H9 (cell line): ENCODE data around the gene GNL3L. TPM values are rescaled to one million over a fixed set of nuclear protein-coding genes. Genes with fewer than 3 reads are reported as not detected.
A peak's percentile ranks its signal among the peaks of the same experiment; 100 is the strongest.

Experiments
- DNase-seq: peaks from one replicate; pipeline ENCODE4 v3.0.0-alpha.2; 2017
- H2AFZ ChIP-seq: one replicate; pipeline ENCODE4 v1.6.1; 2013; ENCODE audit warnings: mild to moderate bottlenecking, low read length, control low read depth, moderate library complexity
- H2AK5ac ChIP-seq: 2 replicates; pipeline ENCODE4 v1.6.1; 2013; ENCODE audit warnings: low read length, control low read depth, mixed read lengths; ENCODE audit not compliant: insufficient read length
- H2BK120ac ChIP-seq: one replicate; pipeline ENCODE4 v1.6.1; 2013; ENCODE audit warnings: low read depth, mild to moderate bottlenecking, low read length, control low read depth, inconsistent platforms; ENCODE audit not compliant: poor library complexity, severe bottlenecking
- H2BK12ac ChIP-seq: 2 replicates; pipeline ENCODE4 v1.6.1; 2013; ENCODE audit warnings: low read length, control low read depth, mixed read lengths, low read depth; ENCODE audit not compliant: insufficient read length
- H2BK15ac ChIP-seq: 2 replicates; pipeline ENCODE4 v1.6.1; 2013; ENCODE audit warnings: low read depth, low read length, control low read depth
- H2BK20ac ChIP-seq: one replicate; pipeline ENCODE4 v1.6.1; 2013; ENCODE audit warnings: low read depth, mild to moderate bottlenecking, low read length, control low read depth, inconsistent platforms; ENCODE audit not compliant: poor library complexity, severe bottlenecking
- H2BK5ac ChIP-seq: 2 replicates; pipeline ENCODE4 v1.6.1; 2013; ENCODE audit warnings: low read length, control low read depth, mixed read lengths; ENCODE audit not compliant: insufficient read length
- H3K14ac ChIP-seq: 2 replicates; pipeline ENCODE4 v1.6.1; 2013; ENCODE audit warnings: low read length, control low read depth; ENCODE audit not compliant: insufficient read depth
- H3K18ac ChIP-seq: 2 replicates; pipeline ENCODE4 v1.6.1; 2013; ENCODE audit warnings: low read depth, mild to moderate bottlenecking, mixed read lengths, low read length, control low read depth; ENCODE audit not compliant: insufficient read length
- H3K23ac ChIP-seq: 2 replicates; pipeline ENCODE4 v1.6.1; 2013; ENCODE audit warnings: low read length, control low read depth, mixed read lengths, low read depth; ENCODE audit not compliant: insufficient read length
- H3K23me2 ChIP-seq: 2 replicates; pipeline ENCODE4 v1.6.1; 2013; ENCODE audit warnings: low read depth, mild to moderate bottlenecking, mixed read lengths, low read length, control low read depth; ENCODE audit not compliant: insufficient read length, poor library complexity, severe bottlenecking
- H3K27ac ChIP-seq: 2 replicates; pipeline ENCODE4 v1.5.1; 2013; ENCODE audit warnings: low read length, control low read depth, mixed read lengths, low read depth; ENCODE audit not compliant: insufficient read length
- H3K27me3 ChIP-seq: 2 replicates; pipeline ENCODE4 v1.6.1; 2013; ENCODE audit warnings: low read length, control low read depth, inconsistent platforms; ENCODE audit not compliant: insufficient read depth
- H3K4ac ChIP-seq: 2 replicates; pipeline ENCODE4 v1.6.1; 2013; ENCODE audit warnings: low read depth, mild to moderate bottlenecking, control low read depth, inconsistent platforms, low read length, moderate library complexity
- H3K4me1 ChIP-seq: 2 replicates; pipeline ENCODE4 v1.6.1; 2013; ENCODE audit warnings: low read length, control low read depth, inconsistent platforms; ENCODE audit not compliant: insufficient read depth
- H3K4me2 ChIP-seq: 2 replicates; pipeline ENCODE4 v1.6.1; 2013; ENCODE audit warnings: low read length, control low read depth, mixed read lengths; ENCODE audit not compliant: insufficient read length, insufficient read depth
- H3K56ac ChIP-seq: 2 replicates; pipeline ENCODE4 v1.6.1; 2013; ENCODE audit warnings: low read depth, mild to moderate bottlenecking, mixed read lengths, low read length, control low read depth; ENCODE audit not compliant: insufficient read length
- H3K79me1 ChIP-seq: 2 replicates; pipeline ENCODE4 v1.6.1; 2013; ENCODE audit warnings: low read depth, mild to moderate bottlenecking, moderate library complexity, low read length, control low read depth, inconsistent platforms; ENCODE audit not compliant: insufficient read depth, poor library complexity, severe bottlenecking
- H3K79me2 ChIP-seq: 2 replicates; pipeline ENCODE4 v1.6.1; 2013; ENCODE audit warnings: low read length, control low read depth, inconsistent platforms; ENCODE audit not compliant: insufficient read depth
- H3K9ac ChIP-seq: 2 replicates; pipeline ENCODE4 v1.6.1; 2013; ENCODE audit warnings: low read length, control low read depth, mixed read lengths; ENCODE audit not compliant: insufficient read length; ENCODE audit errors: extremely low read depth
- H3K9me3 ChIP-seq: one replicate; pipeline ENCODE4 v1.6.1; 2013; ENCODE audit warnings: low read depth, low read length, inconsistent platforms; ENCODE audit not compliant: control insufficient read depth
- H3T11ph ChIP-seq: one replicate; pipeline ENCODE4 v1.6.1; 2013; ENCODE audit warnings: mild to moderate bottlenecking, low read length, control low read depth, inconsistent platforms
- H4K20me1 ChIP-seq: one replicate; pipeline ENCODE4 v1.6.1; 2013; ENCODE audit not compliant: control insufficient read depth, insufficient read length, insufficient read depth
- H4K5ac ChIP-seq: 2 replicates; pipeline ENCODE4 v1.6.1; 2013; ENCODE audit warnings: low read depth, mild to moderate bottlenecking, mixed read lengths, low read length, control low read depth; ENCODE audit not compliant: insufficient read length
- H4K8ac ChIP-seq: replicated peaks from 2 replicates; pipeline ENCODE4 v1.6.1; 2013; ENCODE audit warnings: low read length, control low read depth, mixed read lengths, low read depth; ENCODE audit not compliant: insufficient read length
- H4K91ac ChIP-seq: 2 replicates; pipeline ENCODE4 v1.6.1; 2013; ENCODE audit warnings: low read depth, mild to moderate bottlenecking, moderate library complexity, mixed read lengths, low read length, control low read depth; ENCODE audit not compliant: insufficient read length
- H3K27ac Mint-ChIP-seq, 3 experiments: 2 replicates in 2 of 3; 3 replicates in 1 of 3; pipeline ENCODE4 v1.8.0; 2020 to 2021; ENCODE audit warnings: mixed read lengths in 3 of 3, mild to moderate bottlenecking in 1 of 3, moderate library complexity in 1 of 3
- H3K27me3 Mint-ChIP-seq: 2 replicates; pipeline ENCODE4 v1.8.0; 2021; ENCODE audit warnings: low read depth, mild to moderate bottlenecking, moderate library complexity, mixed read lengths
- H3K36me3 Mint-ChIP-seq, 3 experiments: 2 replicates in 2 of 3; 3 replicates in 1 of 3; pipeline ENCODE4 v1.8.0; 2020 to 2021; ENCODE audit warnings: low read depth in 3 of 3, mixed read lengths in 3 of 3; ENCODE audit not compliant: insufficient read depth in 1 of 3
- H3K4me1 Mint-ChIP-seq, 2 experiments: 2 replicates each; pipeline ENCODE4 v1.8.0; 2020; ENCODE audit warnings: mixed read lengths in 2 of 2
- H3K4me3 Mint-ChIP-seq, 2 experiments: 2 replicates in 1 of 2; 3 replicates in 1 of 2; pipeline ENCODE4 v1.8.0; 2020 to 2021; ENCODE audit warnings: mild to moderate bottlenecking in 2 of 2, mixed read lengths in 2 of 2, moderate library complexity in 1 of 2
- H3K9me3 Mint-ChIP-seq, 2 experiments: 2 replicates in 1 of 2; 3 replicates in 1 of 2; pipeline ENCODE4 v1.8.0; 2020; ENCODE audit warnings: mild to moderate bottlenecking in 2 of 2, mixed read lengths in 2 of 2, moderate library complexity in 1 of 2
- CTCF ChIP-seq: fragments of 200-600 bp; sonication (generic); conservative IDR thresholded peaks from 3 replicates; pipeline ENCODE4 v1.8.0; 2021; ENCODE audit warnings: antibody characterized with exemption, mild to moderate bottlenecking
- WGBS: extraction: QIAGEN DNeasy Blood & Tissue Kit; methylation state at CpG from one replicate; pipeline ENCODE4 v1.1.7; 2013; ENCODE audit warnings: missing lambda C conversion rate, low lambda C conversion rate, mixed read lengths; ENCODE audit not compliant: insufficient read length; ENCODE audit errors: extremely low coverage; 5-methylcytosine and 5-hydroxymethylcytosine counted together
- total RNA-seq: library from RNA; stranded (reverse); gene quantifications from 2 replicates; pipeline ENCODE4 v1.2.1, GENCODE V29; 2021

Gene GNL3L
- total RNA-seq, 1 experiment from 2014 or later: 69.2 TPM

GRCh38 chrX:54496517-54496852 lies 33.5 kb upstream of the GNL3L start:
- Histone ChIP-seq H3K27ac (no peak overlapping the region), H4K8ac (no peak overlapping the region), H4K5ac (no peak overlapping the region), H3K23ac (no peak overlapping the region), H3K79me2 (peaks cover 3% of the 10 kb centered on the region; the same call in 1 of the 2 replicates), H4K91ac (no peak overlapping the region), H3K27me3 (no peaks in the 10 kb centered on the region), H2AK5ac (no peak overlapping the region), H2BK12ac (no peak overlapping the region), H3T11ph (no peak overlapping the region), H3K23me2 (no peaks in the 10 kb centered on the region), H3K9me3 (peaks cover 4% of the 10 kb centered on the region), H2BK5ac (no peak overlapping the region), H2AFZ (no peak overlapping the region), H3K4ac (no peak overlapping the region), H3K9ac (no peak overlapping the region), H3K4me1 (peaks cover 1% of the 10 kb centered on the region), H3K4me2 (peak overlapping the region; percentile 26), H3K56ac (no peak overlapping the region), H2BK20ac (no peak overlapping the region), H3K14ac (no peak overlapping the region), H3K79me1 (no peaks in the 10 kb centered on the region), H3K18ac (no peak overlapping the region), H4K20me1 (no peaks in the 10 kb centered on the region), H2BK15ac (no peak overlapping the region), H2BK120ac (no peak overlapping the region)
- peaks cover 8 to 17% (median 10%) of the 10 kb centered on the region in 3 experiments; a peak in 6 of 7 replicates for H3K36me3 Mint-ChIP-seq
- H3K9me3 Mint-ChIP-seq: peaks cover 66 to 70% of the 10 kb centered on the region in 2 experiments
- DNase-seq: no peak
- H3K27me3 Mint-ChIP-seq: peaks cover 4% of the 10 kb centered on the region
- no peak for TF ChIP-seq CTCF
- peak overlapping the region; percentile 82 to 85 for H3K4me3 Mint-ChIP-seq
- WGBS: no CpG with 5 or more reads among the region's 5 CpGs
- peak overlapping the region in 1 of 3 experiments; percentile 93; a peak in 3 of 7 replicates for H3K27ac Mint-ChIP-seq
- peaks cover 24 to 38% of the 10 kb centered on the region in 2 experiments for H3K4me1 Mint-ChIP-seq
